SH-SY5Y (cell line): Measurements from ENCODE around the gene BCKDK.

Source experiments
- GATA2 ChIP-seq: IDR thresholded peaks from 2 replicates; pipeline ENCODE4 v1.6.1; 2011; ENCODE audit warnings: mild to moderate bottlenecking, low read depth, low read length
- GATA3 ChIP-seq: IDR thresholded peaks from 2 replicates; pipeline ENCODE4 v1.6.1; 2011; ENCODE audit warnings: low read depth, mild to moderate bottlenecking, low read length, moderate library complexity

DNA sequence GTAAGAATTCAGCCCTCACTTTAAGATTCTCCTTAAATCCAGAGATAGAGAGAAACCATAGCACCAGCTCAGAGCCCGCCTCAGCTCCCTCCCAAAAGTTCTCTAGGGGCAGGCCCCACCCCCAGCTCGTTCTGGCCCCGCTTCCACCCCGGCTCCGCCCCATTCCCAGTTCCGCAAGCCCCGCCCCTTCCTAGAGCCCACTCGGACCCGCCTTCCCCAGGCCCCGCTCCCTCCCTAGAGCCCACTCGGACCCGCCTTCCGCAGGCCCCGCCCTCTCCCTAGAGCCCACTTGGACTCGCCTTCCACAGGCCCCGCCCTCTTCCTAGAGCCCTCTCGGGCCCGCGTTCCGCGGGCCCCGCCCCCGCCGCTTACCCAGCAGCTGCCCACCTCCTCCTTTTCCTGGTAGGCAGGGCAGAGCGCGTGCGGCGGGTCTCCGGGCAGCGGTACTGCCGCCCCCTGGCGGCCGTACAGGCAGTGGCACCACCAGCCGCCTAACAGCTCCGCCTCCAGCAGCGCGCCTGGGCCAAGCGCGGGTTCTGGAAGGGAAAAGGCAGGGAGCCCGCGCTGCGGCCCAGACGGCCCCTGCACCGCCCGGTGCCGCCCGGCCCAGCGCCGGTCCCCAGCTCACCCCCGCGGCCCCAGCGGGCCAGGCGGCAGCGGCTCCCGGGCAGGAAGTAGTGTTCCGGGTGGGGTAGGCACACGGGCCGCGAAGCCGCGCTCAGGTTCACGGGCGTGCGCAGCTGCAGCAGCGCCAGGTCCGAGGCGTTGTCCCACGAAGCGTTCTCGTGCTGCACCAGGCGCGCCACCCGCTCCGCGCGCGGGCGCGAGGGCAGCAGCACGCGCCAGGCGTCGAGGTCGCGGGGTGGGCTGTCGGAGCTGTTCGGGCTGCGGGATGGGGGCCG lies 34.2 kb downstream of the BCKDK start:
- TF ChIP-seq GATA3 (no peak), GATA2 (no peak)
